CD8-positive, alpha-beta memory T cell (primary cell): Measurements from ENCODE around the gene ZFP37. TPM values are rescaled to one million over a fixed set of nuclear protein-coding genes. Genes with fewer than 3 reads are reported as not detected.
A peak's percentile ranks its signal among the peaks of the same experiment; 100 is the strongest.
"Not testable (repeated sequence)": the region's sequence is repeated elsewhere in the genome, so short reads cannot be mapped to it uniquely, and the experiment has no call there.

ENCODE experiments used
- CTCF ChIA-PET: fragments of 350-600 bp; sonication (Branson Sonifier 250); formaldehyde crosslinking; loops from one replicate; lab custom pipeline; 2021; ENCODE audit warnings: antibody characterized with exemption; lab: Charles Lee
- POLR2A ChIA-PET: fragments of 350-600 bp; sonication (Branson Sonifier 250); formaldehyde crosslinking; loops from one replicate; lab custom pipeline; 2021; ENCODE audit warnings: antibody characterized with exemption; lab: Charles Lee
- DNase-seq, 5 donors: peaks; one replicate each; pipeline versions ENCODE4 v3.0.0 to v3.0.0-alpha.2; 2020 to 2022; ENCODE audit warnings: mixed read lengths in 1 of 5
- H3K27ac ChIP-seq: one replicate; pipeline ENCODE4 v1.7.0; 2013; ENCODE audit warnings: low read depth, mild to moderate bottlenecking, low read length, moderate library complexity
- H3K27me3 ChIP-seq: 2 replicates; pipeline ENCODE4 v1.7.0; 2013; ENCODE audit warnings: low read length, mild to moderate bottlenecking; ENCODE audit not compliant: insufficient read depth, poor library complexity, severe bottlenecking
- H3K36me3 ChIP-seq: 2 replicates; pipeline ENCODE4 v1.7.0; 2013; ENCODE audit warnings: mild to moderate bottlenecking, low read length, moderate library complexity; ENCODE audit not compliant: insufficient read depth
- H3K4me1 ChIP-seq: 2 replicates; pipeline ENCODE4 v1.7.0; 2013; ENCODE audit warnings: mild to moderate bottlenecking, low read length, moderate library complexity; ENCODE audit not compliant: insufficient read depth
- H3K4me3 ChIP-seq: 2 replicates; pipeline ENCODE4 v1.7.0; 2013; ENCODE audit warnings: mild to moderate bottlenecking, low read length
- H3K9me3 ChIP-seq: 2 replicates; pipeline ENCODE4 v1.7.0; 2013; ENCODE audit warnings: mild to moderate bottlenecking, low read length
- H3K27ac Mint-ChIP-seq, 8 donors: one replicate each; pipeline ENCODE4 v1.8.0; 2020 to 2021; ENCODE audit warnings: mixed read lengths in 8 of 8, mild to moderate bottlenecking in 6 of 8, inconsistent platforms in 3 of 8, moderate library complexity in 3 of 8
- H3K27me3 Mint-ChIP-seq, 2 donors: one replicate each; pipeline ENCODE4 v1.8.0; 2020 to 2021; ENCODE audit warnings: mixed read lengths in 2 of 2, mild to moderate bottlenecking in 1 of 2, moderate library complexity in 1 of 2
- H3K36me3 Mint-ChIP-seq, 3 donors: one replicate each; pipeline ENCODE4 v1.8.0; 2020 to 2021; ENCODE audit warnings: mixed read lengths in 3 of 3, inconsistent platforms in 1 of 3, mild to moderate bottlenecking in 1 of 3
- H3K4me1 Mint-ChIP-seq, 3 donors: one replicate each; pipeline ENCODE4 v1.8.0; 2020 to 2021; ENCODE audit warnings: mixed read lengths in 3 of 3, inconsistent platforms in 1 of 3, mild to moderate bottlenecking in 1 of 3
- H3K4me3 Mint-ChIP-seq, 7 donors: one replicate each; pipeline ENCODE4 v1.8.0; 2020 to 2021; ENCODE audit warnings: mixed read lengths in 7 of 7, mild to moderate bottlenecking in 6 of 7, moderate library complexity in 4 of 7, inconsistent platforms in 2 of 7
- H3K9me3 Mint-ChIP-seq, 5 donors: one replicate each; pipeline ENCODE4 v1.8.0; 2020 to 2022; ENCODE audit warnings: mixed read lengths in 5 of 5, mild to moderate bottlenecking in 3 of 5, moderate library complexity in 2 of 5, inconsistent platforms in 1 of 5
- polyA plus RNA-seq: library from polyadenylated mRNA; unstranded; fragments of 300-500 nt; fragmentation: Illumina TruSeq; gene quantifications from one replicate; pipeline ENCODE4 v1.2.3, GENCODE V29; 2021
- total RNA-seq, 2 experiments: library from RNA; stranded (reverse); gene quantifications; one replicate each; pipeline ENCODE4 v1.2.3, GENCODE V29; 2021

The ZFP37 gene
- total RNA-seq (1 to 10 TPM; 1.7 to 1.9 TPM), polyA plus RNA-seq (3.1 TPM)

GRCh38 chr9:113056191-113057106 is at the start of gene ZFP37:
ZFP37 (minus strand) TSS chr9:113056724; CDS start chr9:113056688, 36 bp downstream.
- H3K27ac ChIP-seq, result peak within 1 kb of the TSS; percentile 46
- peaks cover 0 to 6% (median 2%) of the 10 kb centered on the region in 3 donors for H3K36me3 Mint-ChIP-seq
- H3K4me3 ChIP-seq, result peak within 1 kb of the TSS; percentile 99
- peaks cover 0 to 7% (median 1%) of the 10 kb centered on the region in 3 donors for H3K4me1 Mint-ChIP-seq
- ChIA-PET POLR2A (interaction anchor here (0.6 kb wide), 1 partner anchor 165 kb away, joined by 3 read pairs; the partner anchor contains the start of genes FKBP15 and SLC31A1), CTCF (no interaction called here)
- DNase-seq, result peak; percentile 58 to 80 (median 72)
- peaks cover 16 to 17% of the 10 kb centered on the region in 2 donors for H3K27me3 Mint-ChIP-seq
- H3K4me3 Mint-ChIP-seq, result no peak within 1 kb of the TSS
- H3K9me3 Mint-ChIP-seq, result peaks cover 0 to 18% (median 17%) of the 10 kb centered on the region in 5 donors
- no peaks in the 10 kb centered on the region for H3K36me3 ChIP-seq
- H3K4me1 ChIP-seq, result peaks cover 3% of the 10 kb centered on the region
- H3K27ac Mint-ChIP-seq, result no peak within 1 kb of the TSS
- peaks cover 6% of the 10 kb centered on the region for H3K9me3 ChIP-seq
- H3K27me3 ChIP-seq, result peaks cover 1% of the 10 kb centered on the region

GRCh38 chr9:113105345-113105744 is 48.8 kb upstream of the ZFP37 start:
- H3K36me3 ChIP-seq, result not testable (repeated sequence)

GRCh38 chr9:113095561-113095960 is 39.0 kb upstream of the ZFP37 start:
- Histone ChIP-seq H3K9me3 (no peaks in the 10 kb centered on the region), H3K27me3 (peaks cover 9% of the 10 kb centered on the region), H3K36me3 (no peaks in the 10 kb centered on the region), H3K4me1 (no peaks in the 10 kb centered on the region), H3K27ac (no peak overlapping the region), H3K4me3 (no peak overlapping the region)
- ChIA-PET CTCF (no interaction called here), POLR2A (no interaction called here)
- H3K4me1 Mint-ChIP-seq, result no peaks in the 10 kb centered on the region
- no peak overlapping the region for H3K27ac Mint-ChIP-seq
- H3K9me3 Mint-ChIP-seq, result peaks cover 0 to 5% (median 0%) of the 10 kb centered on the region in 5 donors
- no peak overlapping the region for H3K4me3 Mint-ChIP-seq
- H3K36me3 Mint-ChIP-seq, result peaks cover 0 to 5% (median 0%) of the 10 kb centered on the region in 3 donors
- DNase-seq, result no peak
- H3K27me3 Mint-ChIP-seq, result peaks cover 58 to 84% of the 10 kb centered on the region in 2 donors

More at GRCh38 chr9:113105345-113105744, 48.8 kb upstream of the ZFP37 start:
- H3K36me3 Mint-ChIP-seq, H3K27ac ChIP-seq, CTCF ChIA-PET, H3K27me3 ChIP-seq, H3K9me3 ChIP-seq, DNase-seq, H3K4me3 ChIP-seq, H3K4me1 Mint-ChIP-seq, POLR2A ChIA-PET, H3K4me3 Mint-ChIP-seq, H3K4me1 ChIP-seq, H3K27me3 Mint-ChIP-seq, H3K27ac Mint-ChIP-seq, H3K9me3 Mint-ChIP-seq: not testable (repeated sequence)

- Mint-ChIP-seq H3K4me3 (peak overlapping the region in 1 of 7 donors; percentile 9), H3K27ac (peak overlapping the region in 3 of 8 donors; percentile 2 to 66 (median 63)), H3K9me3 (peaks cover 0 to 11% (median 5%) of the 10 kb centered on the region in 5 donors), H3K27me3 (peaks cover 40 to 46% of the 10 kb centered on the region in 2 donors)
- H3K27ac ChIP-seq, H3K36me3 Mint-ChIP-seq, POLR2A ChIA-PET, H3K4me3 ChIP-seq, DNase-seq, H3K36me3 ChIP-seq, CTCF ChIA-PET, H3K4me1 ChIP-seq, H3K4me1 Mint-ChIP-seq, H3K9me3 ChIP-seq: not testable (repeated sequence)
- peaks cover 16% of the 10 kb centered on the region for H3K27me3 ChIP-seq
These were observed 33.4 kb upstream of the ZFP37 start for GRCh38 chr9:113089924-113090323.

GRCh38 chr9:113089143-113089505 is 32.6 kb upstream of the ZFP37 start:
- CTCF ChIA-PET, H3K4me3 ChIP-seq, POLR2A ChIA-PET, H3K36me3 ChIP-seq, H3K9me3 ChIP-seq, H3K27ac Mint-ChIP-seq, H3K4me1 ChIP-seq, H3K27ac ChIP-seq, H3K36me3 Mint-ChIP-seq, DNase-seq, H3K4me1 Mint-ChIP-seq: not testable (repeated sequence)
- H3K27me3 ChIP-seq, result peaks cover 16% of the 10 kb centered on the region
- Mint-ChIP-seq H3K9me3 (peaks cover 0 to 11% (median 5%) of the 10 kb centered on the region in 5 donors), H3K4me3 (peak overlapping the region in 1 of 7 donors; percentile 40), H3K27me3 (peaks cover 37 to 41% of the 10 kb centered on the region in 2 donors)

- Mint-ChIP-seq H3K27me3 (peaks cover 35 to 37% of the 10 kb centered on the region in 2 donors), H3K9me3 (peaks cover 0 to 11% (median 5%) of the 10 kb centered on the region in 5 donors)
- DNase-seq, H3K27ac ChIP-seq, POLR2A ChIA-PET, H3K36me3 Mint-ChIP-seq, CTCF ChIA-PET, H3K4me1 Mint-ChIP-seq, H3K36me3 ChIP-seq, H3K4me1 ChIP-seq, H3K9me3 ChIP-seq, H3K4me3 ChIP-seq, H3K27ac Mint-ChIP-seq, H3K4me3 Mint-ChIP-seq: not testable (repeated sequence)
- peaks cover 16% of the 10 kb centered on the region for H3K27me3 ChIP-seq
These were observed 32.1 kb upstream of the ZFP37 start for GRCh38 chr9:113088456-113089142.

- H3K27ac Mint-ChIP-seq, H3K4me1 ChIP-seq, H3K4me3 Mint-ChIP-seq, H3K4me1 Mint-ChIP-seq, CTCF ChIA-PET, H3K36me3 ChIP-seq, H3K4me3 ChIP-seq, DNase-seq, H3K27me3 ChIP-seq, H3K27ac ChIP-seq, H3K9me3 ChIP-seq, POLR2A ChIA-PET, H3K36me3 Mint-ChIP-seq: not testable (repeated sequence)
- Mint-ChIP-seq H3K9me3 (peaks cover 0 to 16% (median 16%) of the 10 kb centered on the region in 5 donors), H3K27me3 (peaks cover 16% of the 10 kb centered on the region in 2 donors)
These were observed 6.4 kb upstream of the ZFP37 start for GRCh38 chr9:113062932-113063310.
